ENCODE measurements around the gene LEKR1.

The LEKR1 gene

GRCh38 chr3:156920399-156920798 lies 94.2 kb downstream of the LEKR1 start:
- Histone ChIP-seq H3K9me2 (replicated peaks; ENCODE audit: insufficient read depth, low read length) (no peaks in the 10 kb centered on the region), H4K20me1 (ENCODE audit: insufficient read depth, low read length) (no peaks in the 10 kb centered on the region), H3K4me1 (ENCODE audit: low read length) (no peaks in the 10 kb centered on the region), H3K4me3 (ENCODE audit: low read length) (no peak overlapping the region), H3K4me2 (ENCODE audit: low read depth, low read length) (no peak overlapping the region), H3K9me3 (replicated peaks; ENCODE audit: insufficient read depth, low read length) (no peaks in the 10 kb centered on the region), H3K27me3 (replicated peaks; ENCODE audit: insufficient read depth, low read length) (no peaks in the 10 kb centered on the region), H2AFZ (ENCODE audit: low read length) (no peak overlapping the region), H3F3A (ENCODE audit: insufficient read depth, low read length) (no peaks in the 10 kb centered on the region), H3K27ac (ENCODE audit: low read length) (no peak overlapping the region), H3K9ac (ENCODE audit: low read length) (no peak overlapping the region), H3K36me3 (replicated peaks; ENCODE audit: insufficient read depth, low read length) (no peaks in the 10 kb centered on the region), H3K79me2 (ENCODE audit: low read length) (no peaks in the 10 kb centered on the region)
- TF ChIP-seq EZH2 (optimal IDR thresholded peaks at IDR 0.05; ENCODE audit: low read depth, low read length) = no peak
- no peak for TF ChIP-seq EZH2phosphoT487 (IDR thresholded peaks at IDR 0.05; ENCODE audit: low read length)
- no peak for TF ChIP-seq CTCF (IDR thresholded peaks at IDR 0.05; ENCODE audit: low read length)
- no peak for DNase-seq

- Histone ChIP-seq H4K20me1 (ENCODE audit: insufficient read depth, low read length) (no peaks in the 10 kb centered on the region), H3K9me3 (replicated peaks; ENCODE audit: insufficient read depth, low read length) (no peaks in the 10 kb centered on the region), H3K36me3 (replicated peaks; ENCODE audit: insufficient read depth, low read length) (no peaks in the 10 kb centered on the region), H3K27me3 (replicated peaks; ENCODE audit: insufficient read depth, low read length) (no peaks in the 10 kb centered on the region), H3K9ac (ENCODE audit: low read length) (no peak overlapping the region), H3K79me2 (ENCODE audit: low read length) (no peaks in the 10 kb centered on the region), H2AFZ (ENCODE audit: low read length) (no peak overlapping the region), H3K4me1 (ENCODE audit: low read length) (no peaks in the 10 kb centered on the region), H3K27ac (ENCODE audit: low read length) (no peak overlapping the region), H3K4me2 (ENCODE audit: low read depth, low read length) (no peak overlapping the region), H3K9me2 (replicated peaks; ENCODE audit: insufficient read depth, low read length) (no peaks in the 10 kb centered on the region), H3F3A (ENCODE audit: insufficient read depth, low read length) (no peaks in the 10 kb centered on the region), H3K4me3 (ENCODE audit: low read length) (no peak overlapping the region)
- TF ChIP-seq EZH2 (optimal IDR thresholded peaks at IDR 0.05; ENCODE audit: low read depth, low read length) = no peak
- no peak for TF ChIP-seq EZH2phosphoT487 (IDR thresholded peaks at IDR 0.05; ENCODE audit: low read length)
- no peak for TF ChIP-seq CTCF (IDR thresholded peaks at IDR 0.05; ENCODE audit: low read length)
- no peak for DNase-seq
These were observed 97.2 kb downstream of the LEKR1 start for GRCh38 chr3:156923349-156923748.

- Histone ChIP-seq H3K27me3 (replicated peaks; ENCODE audit: insufficient read depth, low read length) (no peaks in the 10 kb centered on the region), H2AFZ (ENCODE audit: low read length) (no peak overlapping the region), H3K36me3 (replicated peaks; ENCODE audit: insufficient read depth, low read length) (no peaks in the 10 kb centered on the region), H3K9me3 (replicated peaks; ENCODE audit: insufficient read depth, low read length) (no peaks in the 10 kb centered on the region), H3K27ac (ENCODE audit: low read length) (no peak overlapping the region), H3K4me2 (ENCODE audit: low read depth, low read length) (no peak overlapping the region), H3K4me1 (ENCODE audit: low read length) (no peaks in the 10 kb centered on the region), H3K4me3 (ENCODE audit: low read length) (no peak overlapping the region), H3K79me2 (ENCODE audit: low read length) (no peaks in the 10 kb centered on the region), H4K20me1 (ENCODE audit: insufficient read depth, low read length) (no peaks in the 10 kb centered on the region), H3F3A (ENCODE audit: insufficient read depth, low read length) (no peaks in the 10 kb centered on the region), H3K9me2 (replicated peaks; ENCODE audit: insufficient read depth, low read length) (no peaks in the 10 kb centered on the region), H3K9ac (ENCODE audit: low read length) (no peak overlapping the region)
- DNase-seq = no peak
- TF ChIP-seq CTCF (IDR thresholded peaks at IDR 0.05; ENCODE audit: low read length) (no peak), EZH2phosphoT487 (IDR thresholded peaks at IDR 0.05; ENCODE audit: low read length) (no peak), EZH2 (optimal IDR thresholded peaks at IDR 0.05; ENCODE audit: low read depth, low read length) (no peak)
These were observed 112.6 kb downstream of the LEKR1 start for GRCh38 chr3:156938724-156939123.
